ENCODE results near the gene CABP7.

CABP7 gene

GRCh38 chr22:29780748-29781676, 61.2 kb downstream of the CABP7 start:
- no peak for DNase-seq
